Measurements from ENCODE around the gene AGPAT4. TPM values are rescaled to one million over a fixed set of nuclear protein-coding genes. Genes with fewer than 3 reads are reported as not detected.

Gene AGPAT4
- total and polyA plus RNA-seq, 2 of the 13 experiments (the other 11 are each of a cell fraction or from before 2014, with no cell fraction given): 0.07 to 0.13 TPM

GRCh38 chr6:161269310-161269709 is 4.6 kb downstream of the AGPAT4 start:
- Histone ChIP-seq H2AFZ (ENCODE audit: low read length) (no peak overlapping the region), H4K20me1 (ENCODE audit: insufficient read depth, low read length) (no peaks in the 10 kb centered on the region), H3K9ac (ENCODE audit: insufficient read depth, low read depth, low read length) (no peak overlapping the region), H3K4me1 (ENCODE audit: insufficient read depth, low read length) (no peaks in the 10 kb centered on the region), H3K27ac (ENCODE audit: extremely low read length, insufficient read depth, low read length) (no peak overlapping the region), H3K79me2 (ENCODE audit: insufficient read depth, low read length) (no peaks in the 10 kb centered on the region), H3K4me2 (ENCODE audit: low read depth, low read length) (no peak overlapping the region), H3K27me3 (ENCODE audit: control insufficient read depth in 1 of 2, insufficient read depth in 2 of 2, low read length in 2 of 2) (peaks cover 0 to 6% of the 10 kb centered on the region in 2 experiments; a peak in 1 of 5 replicates), H3K36me3 (replicated peaks in 1 of 2; ENCODE audit: control insufficient read depth in 1 of 2, insufficient read depth in 2 of 2, low read length in 2 of 2) (no peaks in the 10 kb centered on the region), H3K4me3 (replicated peaks in 1 of 3; ENCODE audit: insufficient read depth in 1 of 3, low read depth in 2 of 3, low read length in 3 of 3) (no peak overlapping the region), H3K9me3 (ENCODE audit: low read length) (no peaks in the 10 kb centered on the region)
- DNase-seq (ENCODE audit: low spot score) (no peak), FAIRE-seq (no peak), ATAC-seq (no peak)
- intact Hi-C loops (cut with micrococcal nuclease; ENCODE audit: unreplicated experiment): no loop called here
- TF ChIP-seq ZNF547 (CRISPR knock-in tag; IDR thresholded peaks at IDR 0.05) (no peak), ZEB1 (IDR thresholded peaks at IDR 0.05; ENCODE audit: insufficient replicate concordance, low read depth) (no peak), EP300 (IDR thresholded peaks at IDR 0.05; ENCODE audit: low read depth in 2 of 2, low read length in 2 of 2) (no peak), EP300 (CRISPR knock-in tag; IDR thresholded peaks at IDR 0.05; ENCODE audit: borderline replicate concordance) (no peak), KLF13 (CRISPR knock-in tag; IDR thresholded peaks at IDR 0.05) (no peak), ZNF776 (CRISPR knock-in tag; IDR thresholded peaks at IDR 0.05) (no peak), ZMYM4 (CRISPR knock-in tag; IDR thresholded peaks at IDR 0.05) (no peak)
- TF ChIP-seq, protein P1, sequence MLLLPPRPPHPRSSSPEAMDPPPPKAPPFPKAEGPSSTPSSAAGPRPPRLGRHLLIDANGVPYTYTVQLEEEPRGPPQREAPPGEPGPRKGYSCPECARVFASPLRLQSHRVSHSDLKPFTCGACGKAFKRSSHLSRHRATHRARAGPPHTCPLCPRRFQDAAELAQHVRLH (CRISPR knock-in tag; IDR thresholded peaks at IDR 0.05; ENCODE audit: borderline replicate concordance, low read depth): no peak
- ChIA-PET POLR2A (no interaction called here), CTCF (ENCODE audit: low intra/inter-chr PET ratio, low total read pairs) (no interaction called here)
- BruUV-seq (replicated peaks): no TSS peak
- 67% methylated on average over 5 of the region's 6 CpGs for WGBS (ENCODE audit: low lambda C conversion rate)
- in situ Hi-C loops (cut with HindIII; ENCODE audit: extremely low pct_ligation_motif_present, low pct_unique_long_range_greater_than_20kb): no loop called here

DNA sequence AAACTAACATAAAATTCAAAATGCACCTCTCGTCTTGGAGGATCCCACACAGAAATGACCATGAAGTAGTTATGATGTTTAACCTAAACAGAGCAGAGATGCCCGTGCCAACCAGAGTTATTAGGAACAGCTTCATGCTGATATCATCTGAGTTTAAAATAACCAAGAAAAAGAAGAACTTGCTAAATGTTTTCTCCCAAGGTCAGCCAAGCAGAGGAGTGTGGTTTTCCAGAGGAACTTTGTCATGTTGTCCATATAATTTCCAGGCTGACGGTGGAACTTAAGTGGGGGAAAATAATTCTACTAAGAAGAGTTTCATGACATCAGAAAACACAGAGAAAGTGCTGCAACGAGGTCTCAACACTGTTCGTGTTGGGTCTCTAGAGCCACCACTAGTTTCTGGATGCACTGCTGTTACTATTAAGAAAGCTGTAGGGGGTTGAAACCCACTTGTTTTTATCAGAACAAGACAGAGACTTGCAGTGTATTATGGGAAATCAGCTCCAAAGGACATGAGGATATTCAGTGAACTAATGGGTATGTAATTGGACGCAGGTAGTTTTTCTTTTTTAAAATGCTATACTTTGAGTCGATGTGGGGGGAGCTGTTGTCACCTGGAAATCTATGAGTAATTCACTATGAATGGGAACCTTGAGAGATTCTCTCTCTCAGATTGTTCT is 5.2 kb downstream of the AGPAT4 start:
- Histone ChIP-seq H3K36me3 (replicated peaks in 1 of 2; ENCODE audit: control insufficient read depth in 1 of 2, insufficient read depth in 2 of 2, low read length in 2 of 2) (no peaks in the 10 kb centered on the region), H2AFZ (ENCODE audit: low read length) (no peak overlapping the region), H3K27me3 (ENCODE audit: control insufficient read depth in 1 of 2, insufficient read depth in 2 of 2, low read length in 2 of 2) (peaks cover 0 to 5% of the 10 kb centered on the region in 2 experiments; a peak in 1 of 5 replicates), H3K4me3 (replicated peaks in 1 of 3; ENCODE audit: insufficient read depth in 1 of 3, low read depth in 2 of 3, low read length in 3 of 3) (no peak overlapping the region), H3K27ac (ENCODE audit: extremely low read length, insufficient read depth, low read length) (no peak overlapping the region), H3K9ac (ENCODE audit: insufficient read depth, low read depth, low read length) (no peak overlapping the region), H3K4me2 (ENCODE audit: low read depth, low read length) (no peak overlapping the region), H3K79me2 (ENCODE audit: insufficient read depth, low read length) (no peaks in the 10 kb centered on the region), H3K4me1 (ENCODE audit: insufficient read depth, low read length) (no peaks in the 10 kb centered on the region), H3K9me3 (ENCODE audit: low read length) (no peaks in the 10 kb centered on the region), H4K20me1 (ENCODE audit: insufficient read depth, low read length) (no peaks in the 10 kb centered on the region)
- no peak for FAIRE-seq
- BruUV-seq (replicated peaks): no TSS peak
- POLR2A ChIA-PET: no interaction called here
- in situ Hi-C loops (cut with HindIII; ENCODE audit: extremely low pct_ligation_motif_present, low pct_unique_long_range_greater_than_20kb): no loop called here
- CTCF ChIA-PET (ENCODE audit: low intra/inter-chr PET ratio, low total read pairs): no interaction called here
- DNase-seq (ENCODE audit: low spot score): no peak
- intact Hi-C loops (cut with micrococcal nuclease; ENCODE audit: unreplicated experiment): no loop called here
- 14% methylated on average over 7 of the region's 7 CpGs for WGBS (ENCODE audit: low lambda C conversion rate)
- ATAC-seq: no peak
- no peak for TF ChIP-seq PAX8 (CRISPR knock-in tag; IDR thresholded peaks at IDR 0.05; ENCODE audit: borderline replicate concordance)
- TF ChIP-seq SMAD9 (CRISPR knock-in tag; IDR thresholded peaks at IDR 0.05): no peak
- no peak for TF ChIP-seq DNMT3B (CRISPR knock-in tag; conservative IDR thresholded peaks at IDR 0.05)
- TF ChIP-seq ZNF75D (CRISPR knock-in tag; IDR thresholded peaks at IDR 0.05; ENCODE audit: borderline replicate concordance): no peak
- TF ChIP-seq ZGPAT (CRISPR knock-in tag; IDR thresholded peaks at IDR 0.05): no peak
- no peak for TF ChIP-seq ZNF510 (CRISPR knock-in tag; IDR thresholded peaks at IDR 0.05; ENCODE audit: low read depth)
- TF ChIP-seq HOXD1 (CRISPR knock-in tag; IDR thresholded peaks at IDR 0.05): no peak
- TF ChIP-seq LCORL (IDR thresholded peaks at IDR 0.05): no peak
- TF ChIP-seq LCORL (CRISPR knock-in tag; IDR thresholded peaks at IDR 0.05): no peak

Data from HepG2 (cell line).